Loucy (cell line): ENCODE measurements around the gene MFSD8.
"Not testable (repeated sequence)": the region's sequence is repeated elsewhere in the genome, so short reads cannot be mapped to it uniquely, and the experiment has no call there.

Experiments used
- H2AFZ ChIP-seq: fragments of 200-600 bp; sonication (generic); 2 replicates; pipeline ENCODE4 v1.6.0; 2016; ENCODE audit warnings: antibody characterized with exemption, mild to moderate bottlenecking, low read length, moderate library complexity
- H3F3A ChIP-seq: fragments of 200-600 bp; 2 replicates; pipeline ENCODE4 v1.6.0; 2016; ENCODE audit warnings: antibody characterized with exemption, low read depth, mild to moderate bottlenecking
- H3K27me3 ChIP-seq: fragments of 200-600 bp; sonication (generic); 2 replicates; pipeline ENCODE4 v1.6.1; 2014; ENCODE audit warnings: low read length, mild to moderate bottlenecking; ENCODE audit not compliant: insufficient read depth, poor library complexity, severe bottlenecking
- H3K36me3 ChIP-seq: fragments of 200-600 bp; sonication (generic); 2 replicates; pipeline ENCODE4 v1.6.1; 2016; ENCODE audit warnings: low read length; ENCODE audit not compliant: insufficient read depth
- H3K4me1 ChIP-seq: fragments of 200-600 bp; sonication (generic); 2 replicates; pipeline ENCODE4 v1.5.1; 2014; ENCODE audit warnings: low read length, mild to moderate bottlenecking; ENCODE audit not compliant: insufficient read depth, poor library complexity, severe bottlenecking
- H3K4me2 ChIP-seq: fragments of 200-600 bp; sonication (generic); 2 replicates; pipeline ENCODE4 v1.6.0; 2014; ENCODE audit warnings: antibody characterized with exemption, low read length, low read depth, mild to moderate bottlenecking; ENCODE audit not compliant: poor library complexity, severe bottlenecking
- H3K4me3 ChIP-seq: fragments of 200-600 bp; sonication (generic); 2 replicates; pipeline ENCODE4 v1.5.1; 2014; ENCODE audit warnings: low read length, mild to moderate bottlenecking, mixed read lengths; ENCODE audit not compliant: poor library complexity, severe bottlenecking
- H3K79me2 ChIP-seq: fragments of 200-600 bp; sonication (generic); 2 replicates; pipeline ENCODE4 v1.6.1; 2014; ENCODE audit warnings: low read length; ENCODE audit not compliant: insufficient read depth
- H3K9ac ChIP-seq: fragments of 200-600 bp; sonication (generic); 2 replicates; pipeline ENCODE4 v1.6.0; 2014; ENCODE audit warnings: mild to moderate bottlenecking, low read depth, low read length, moderate library complexity; ENCODE audit not compliant: poor library complexity, severe bottlenecking
- H3K9me2 ChIP-seq: fragments of 200-600 bp; sonication (generic); replicated peaks from 2 replicates; pipeline ENCODE4 v1.6.1; 2016; ENCODE audit warnings: low read depth, low read length, mixed read lengths
- H3K9me3 ChIP-seq: fragments of 200-600 bp; sonication (generic); 2 replicates; pipeline ENCODE4 v1.6.1; 2014; ENCODE audit warnings: mild to moderate bottlenecking, antibody characterized with exemption, low read length, low read depth; ENCODE audit not compliant: insufficient read depth
- H4K20me1 ChIP-seq: fragments of 200-600 bp; sonication (generic); 2 replicates; pipeline ENCODE4 v1.6.0; 2014; ENCODE audit warnings: antibody characterized with exemption, low read length, mild to moderate bottlenecking; ENCODE audit not compliant: insufficient read depth, poor library complexity, severe bottlenecking
- EZH2phosphoT487 ChIP-seq: fragments of 200-600 bp; IDR thresholded peaks from 2 replicates; pipeline ENCODE4 v1.6.1; 2018; ENCODE audit warnings: antibody characterized with exemption, mild to moderate bottlenecking, moderate library complexity, borderline replicate concordance
- TF ChIP-seq, protein P1 (sequence below): fragments of 200-600 bp; sonication (generic); conservative IDR thresholded peaks from 2 replicates; pipeline ENCODE4 v1.5.1; 2014; ENCODE audit warnings: mild to moderate bottlenecking, antibody characterized with exemption, low read length

MFSD8 gene

GRCh38 chr4:127967141-127967775, 2.3 kb upstream of the MFSD8 start:
- Histone ChIP-seq H3K36me3 (no peaks in the 10 kb centered on the region), H3K9me3 (no peaks in the 10 kb centered on the region), H3K9ac (peak overlapping the region; percentile 25), H2AFZ (no peak overlapping the region), H3K9me2 (no peaks in the 10 kb centered on the region), H3K27me3 (no peaks in the 10 kb centered on the region), H3K4me3 (peak overlapping the region; percentile 3), H3F3A (no peaks in the 10 kb centered on the region), H3K4me2 (peak overlapping the region; percentile 82), H3K4me1 (peaks cover 26% of the 10 kb centered on the region), H4K20me1 (peaks cover 34% of the 10 kb centered on the region), H3K79me2 (peaks cover 83% of the 10 kb centered on the region)
- no peak for TF ChIP-seq EZH2phosphoT487

- Histone ChIP-seq H3K4me3 (peak overlapping the region; percentile 96), H3K9me2 (no peaks in the 10 kb centered on the region), H3K4me2 (peak overlapping the region; percentile 82), H3F3A (no peaks in the 10 kb centered on the region), H3K9ac (peak overlapping the region; percentile 83), H4K20me1 (peaks cover 34% of the 10 kb centered on the region), H2AFZ (peak overlapping the region; percentile 90), H3K79me2 (peaks cover 82% of the 10 kb centered on the region), H3K9me3 (no peaks in the 10 kb centered on the region), H3K4me1 (peaks cover 22% of the 10 kb centered on the region), H3K27me3 (no peaks in the 10 kb centered on the region), H3K36me3 (no peaks in the 10 kb centered on the region)
- TF ChIP-seq EZH2phosphoT487 = no peak
- TF ChIP-seq, protein P1, sequence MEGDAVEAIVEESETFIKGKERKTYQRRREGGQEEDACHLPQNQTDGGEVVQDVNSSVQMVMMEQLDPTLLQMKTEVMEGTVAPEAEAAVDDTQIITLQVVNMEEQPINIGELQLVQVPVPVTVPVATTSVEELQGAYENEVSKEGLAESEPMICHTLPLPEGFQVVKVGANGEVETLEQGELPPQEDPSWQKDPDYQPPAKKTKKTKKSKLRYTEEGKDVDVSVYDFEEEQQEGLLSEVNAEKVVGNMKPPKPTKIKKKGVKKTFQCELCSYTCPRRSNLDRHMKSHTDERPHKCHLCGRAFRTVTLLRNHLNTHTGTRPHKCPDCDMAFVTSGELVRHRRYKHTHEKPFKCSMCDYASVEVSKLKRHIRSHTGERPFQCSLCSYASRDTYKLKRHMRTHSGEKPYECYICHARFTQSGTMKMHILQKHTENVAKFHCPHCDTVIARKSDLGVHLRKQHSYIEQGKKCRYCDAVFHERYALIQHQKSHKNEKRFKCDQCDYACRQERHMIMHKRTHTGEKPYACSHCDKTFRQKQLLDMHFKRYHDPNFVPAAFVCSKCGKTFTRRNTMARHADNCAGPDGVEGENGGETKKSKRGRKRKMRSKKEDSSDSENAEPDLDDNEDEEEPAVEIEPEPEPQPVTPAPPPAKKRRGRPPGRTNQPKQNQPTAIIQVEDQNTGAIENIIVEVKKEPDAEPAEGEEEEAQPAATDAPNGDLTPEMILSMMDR = no peak
Measured at GRCh38 chr4:127965803-127966175, 816 bp upstream of the MFSD8 start.

GRCh38 chr4:127964426-127965061, 429 bp downstream of the MFSD8 start:
- peak overlapping the region; percentile 96 for H3K4me3 ChIP-seq
- H3K36me3 ChIP-seq, H3K9me2 ChIP-seq, H3K27me3 ChIP-seq, H3K9me3 ChIP-seq, H3F3A ChIP-seq: not testable (repeated sequence)
- H4K20me1 ChIP-seq = peaks cover 38% of the 10 kb centered on the region
- H3K79me2 ChIP-seq = peaks cover 70% of the 10 kb centered on the region
- H3K4me1 ChIP-seq = peaks cover 22% of the 10 kb centered on the region
- H3K4me2 ChIP-seq = peak overlapping the region; percentile 48
- peak overlapping the region; percentile 83 for H3K9ac ChIP-seq
- H2AFZ ChIP-seq = peak overlapping the region; percentile 99

DNA sequence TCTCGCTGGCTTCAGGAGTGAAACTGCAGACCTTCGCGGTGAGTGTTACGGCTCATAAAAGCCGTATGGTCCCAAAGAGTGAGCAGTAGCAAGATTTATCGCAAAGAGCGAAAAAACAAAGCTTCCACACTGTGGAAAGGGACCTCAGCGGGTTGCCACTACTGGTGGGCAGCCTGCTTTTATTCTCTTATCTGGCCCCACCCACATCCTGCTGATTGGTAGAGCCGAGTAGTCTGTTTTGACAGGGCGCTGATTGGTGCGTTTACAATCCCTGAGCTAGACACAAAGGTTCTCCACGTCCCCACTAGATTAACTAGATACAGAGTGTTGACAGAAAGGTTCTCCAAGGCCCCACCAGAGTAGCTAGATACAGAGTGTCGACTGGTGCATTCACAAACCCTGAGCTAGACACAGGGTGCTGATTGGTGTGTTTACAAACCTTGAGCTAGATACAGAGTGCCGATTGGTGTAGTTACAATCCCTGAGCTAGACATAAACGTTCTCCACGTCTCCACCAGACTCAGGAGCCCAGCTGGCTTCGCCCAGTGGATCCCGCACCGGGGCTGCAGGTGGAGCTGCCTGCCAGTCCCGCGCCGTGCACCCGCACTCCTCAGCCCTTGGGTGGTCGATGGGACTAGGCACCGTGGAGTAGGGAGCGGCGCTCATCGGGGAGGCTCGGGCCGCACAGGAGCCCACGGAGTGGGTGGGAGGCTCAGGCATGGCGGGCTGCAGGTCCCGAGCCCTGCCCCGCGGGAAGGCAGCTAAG, 1.2 kb downstream of the MFSD8 start:
- not testable (repeated sequence) for H3K9me3 ChIP-seq, H3K9me2 ChIP-seq, H2AFZ ChIP-seq, H3K36me3 ChIP-seq, H3F3A ChIP-seq, H3K27me3 ChIP-seq
- peaks cover 31% of the 10 kb centered on the region for H4K20me1 ChIP-seq
- peak overlapping the region; percentile 83 for H3K9ac ChIP-seq
- peak overlapping the region; percentile 96 for H3K4me3 ChIP-seq
- H3K4me1 ChIP-seq = peaks cover 20% of the 10 kb centered on the region
- peak overlapping the region; percentile 47 for H3K4me2 ChIP-seq
- H3K79me2 ChIP-seq = peaks cover 63% of the 10 kb centered on the region
